Left ventricle myocardium inferior (tissue), 1 donor: ENCODE measurements around the gene PITPNM2. TPM values are rescaled to one million over a fixed set of nuclear protein-coding genes. Genes with fewer than 3 reads are reported as not detected.
"Not testable (repeated sequence)": the region's sequence is repeated elsewhere in the genome, so short reads cannot be mapped to it uniquely, and the experiment has no call there.

ENCODE experiments used
- DNase-seq: peaks from one replicate; pipeline ENCODE4 v3.0.0-alpha.2; 2020
- H3K27ac ChIP-seq: fragments of 200-600 bp; replicated peaks from 2 replicates; pipeline ENCODE4 v1.8.0; 2021
- H3K27me3 ChIP-seq: fragments of 200-600 bp; 2 replicates; pipeline ENCODE4 v1.8.0; 2021; ENCODE audit warnings: low read depth
- H3K36me3 ChIP-seq: fragments of 200-600 bp; 2 replicates; pipeline ENCODE4 v1.8.0; 2021
- H3K4me1 ChIP-seq: fragments of 200-600 bp; 2 replicates; pipeline ENCODE4 v1.8.0; 2021
- H3K4me3 ChIP-seq: fragments of 200-600 bp; 2 replicates; pipeline ENCODE4 v1.8.0; 2021; ENCODE audit warnings: mild to moderate bottlenecking, moderate library complexity
- H3K9me3 ChIP-seq: fragments of 200-600 bp; replicated peaks from 2 replicates; pipeline ENCODE4 v1.8.0; 2021
- intact Hi-C: fragments of 100-400 bp; cut with micrococcal nuclease; formaldehyde crosslinking; loops from one replicate; pipeline ENCODE4 v1.11.0; 2022
- total RNA-seq: library from RNA; stranded (reverse); fragmentation: NEBNext Ultra II Directional; extraction: Animal tissue kit (Norgen Biotek cat#: 25700); gene quantifications from one replicate; pipeline ENCODE4 v1.2.1, GENCODE V29; 2021
- TF ChIP-seq, protein P1 (sequence below): fragments of 200-600 bp; IDR thresholded peaks from 2 replicates; pipeline ENCODE4 v1.8.0; 2021; ENCODE audit warnings: antibody characterized with exemption, mild to moderate bottlenecking, borderline replicate concordance
- donor health status: DM: no; HTN: yes; CAD: no; lungs with severe emphysema.

The PITPNM2 gene
- total RNA-seq, 1 donor from 2014 or later: 18.4 TPM

- Histone ChIP-seq H3K9me3 (no peaks in the 10 kb centered on the region), H3K4me1 (peaks cover 97% of the 10 kb centered on the region), H3K4me3 (peak overlapping the region; percentile 56), H3K36me3 (peaks cover 4% of the 10 kb centered on the region), H3K27me3 (no peaks in the 10 kb centered on the region), H3K27ac (peak overlapping the region; percentile 91)
- TF ChIP-seq, protein P1, sequence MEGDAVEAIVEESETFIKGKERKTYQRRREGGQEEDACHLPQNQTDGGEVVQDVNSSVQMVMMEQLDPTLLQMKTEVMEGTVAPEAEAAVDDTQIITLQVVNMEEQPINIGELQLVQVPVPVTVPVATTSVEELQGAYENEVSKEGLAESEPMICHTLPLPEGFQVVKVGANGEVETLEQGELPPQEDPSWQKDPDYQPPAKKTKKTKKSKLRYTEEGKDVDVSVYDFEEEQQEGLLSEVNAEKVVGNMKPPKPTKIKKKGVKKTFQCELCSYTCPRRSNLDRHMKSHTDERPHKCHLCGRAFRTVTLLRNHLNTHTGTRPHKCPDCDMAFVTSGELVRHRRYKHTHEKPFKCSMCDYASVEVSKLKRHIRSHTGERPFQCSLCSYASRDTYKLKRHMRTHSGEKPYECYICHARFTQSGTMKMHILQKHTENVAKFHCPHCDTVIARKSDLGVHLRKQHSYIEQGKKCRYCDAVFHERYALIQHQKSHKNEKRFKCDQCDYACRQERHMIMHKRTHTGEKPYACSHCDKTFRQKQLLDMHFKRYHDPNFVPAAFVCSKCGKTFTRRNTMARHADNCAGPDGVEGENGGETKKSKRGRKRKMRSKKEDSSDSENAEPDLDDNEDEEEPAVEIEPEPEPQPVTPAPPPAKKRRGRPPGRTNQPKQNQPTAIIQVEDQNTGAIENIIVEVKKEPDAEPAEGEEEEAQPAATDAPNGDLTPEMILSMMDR: no peak
- intact Hi-C loops: no loop called here
- no peak for DNase-seq
Measured at GRCh38 chr12:123105211-123105826, 45.6 kb downstream of the PITPNM2 start.

DNA sequence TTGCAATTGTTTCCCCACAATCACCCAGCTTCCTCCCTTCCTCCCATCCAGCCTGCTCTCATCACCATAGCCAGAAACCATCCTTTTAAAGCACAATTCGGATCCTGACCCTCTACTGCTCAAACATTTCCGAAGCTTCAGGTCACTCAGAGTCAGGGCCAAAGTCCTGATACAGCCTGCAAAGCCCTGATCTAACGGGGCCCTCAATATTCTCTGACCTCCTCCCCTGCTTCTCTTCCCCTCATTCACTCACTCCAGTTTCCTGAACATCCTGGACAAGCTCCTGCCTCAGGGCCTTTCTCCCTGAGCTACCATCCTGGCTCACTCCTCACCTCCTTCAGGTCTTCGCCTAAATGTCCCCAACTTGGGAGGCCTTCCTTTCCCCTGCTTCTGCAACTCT, 46.1 kb downstream of the PITPNM2 start:
- Histone ChIP-seq H3K27ac (peak overlapping the region; percentile 91), H3K36me3 (peaks cover under 1% of the 10 kb centered on the region), H3K9me3 (no peaks in the 10 kb centered on the region), H3K27me3 (no peaks in the 10 kb centered on the region), H3K4me3 (peak overlapping the region; percentile 56), H3K4me1 (peaks cover 97% of the 10 kb centered on the region)
- intact Hi-C loops: no loop called here
- DNase-seq: no peak
- TF ChIP-seq, protein P1: no peak

- DNase-seq, H3K27me3 ChIP-seq, H3K9me3 ChIP-seq, intact Hi-C loops, H3K36me3 ChIP-seq: not testable (repeated sequence)
- Histone ChIP-seq H3K4me1 (peaks cover 97% of the 10 kb centered on the region), H3K27ac (peak overlapping the region; percentile 91), H3K4me3 (peak overlapping the region; percentile 56)
Measured at GRCh38 chr12:123104094-123104493, 46.8 kb downstream of the PITPNM2 start.

DNA sequence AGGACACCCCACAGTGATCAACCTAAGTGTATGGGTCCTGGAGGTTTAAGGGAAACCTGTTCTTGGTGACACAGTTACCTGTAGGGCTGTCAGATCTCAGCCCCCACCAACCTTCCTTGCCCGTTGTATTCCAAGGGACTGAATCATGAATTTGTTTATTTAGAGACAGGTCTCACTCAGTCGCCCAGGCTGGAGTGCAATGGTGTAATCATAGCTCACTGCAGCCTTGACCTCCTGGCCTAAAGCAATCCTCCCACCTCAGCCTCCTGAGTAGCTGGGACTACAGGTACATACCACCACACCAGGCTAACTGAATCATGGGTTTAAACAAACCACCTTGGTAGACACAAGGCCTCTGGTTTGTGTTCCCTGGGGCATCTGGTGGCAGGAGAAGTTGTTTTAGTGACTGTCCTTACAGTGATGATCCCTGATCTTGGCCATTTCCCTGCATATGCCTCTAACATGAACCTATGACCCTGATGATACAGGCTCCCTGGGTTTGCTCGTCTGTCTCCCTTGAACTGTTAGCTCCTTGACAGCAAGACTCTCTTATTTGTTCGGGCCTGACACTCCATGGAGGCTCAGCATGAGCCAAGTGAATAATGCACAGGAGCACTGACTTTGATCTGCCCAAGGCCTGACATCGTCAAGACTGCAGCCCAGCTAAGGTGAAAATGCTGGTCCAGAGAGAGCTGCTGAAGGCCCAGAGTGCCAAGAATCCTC, 47.9 kb downstream of the PITPNM2 start:
- H3K36me3 ChIP-seq: no peaks in the 10 kb centered on the region
- TF ChIP-seq, protein P1: no peak
- H3K27me3 ChIP-seq: no peaks in the 10 kb centered on the region
- intact Hi-C loops: no loop called here
- DNase-seq: no peak
- H3K4me3 ChIP-seq: peak overlapping the region; percentile 56
- H3K9me3 ChIP-seq: no peaks in the 10 kb centered on the region
- H3K4me1 ChIP-seq: peaks cover 97% of the 10 kb centered on the region
- H3K27ac ChIP-seq: peak overlapping the region; percentile 91

DNA sequence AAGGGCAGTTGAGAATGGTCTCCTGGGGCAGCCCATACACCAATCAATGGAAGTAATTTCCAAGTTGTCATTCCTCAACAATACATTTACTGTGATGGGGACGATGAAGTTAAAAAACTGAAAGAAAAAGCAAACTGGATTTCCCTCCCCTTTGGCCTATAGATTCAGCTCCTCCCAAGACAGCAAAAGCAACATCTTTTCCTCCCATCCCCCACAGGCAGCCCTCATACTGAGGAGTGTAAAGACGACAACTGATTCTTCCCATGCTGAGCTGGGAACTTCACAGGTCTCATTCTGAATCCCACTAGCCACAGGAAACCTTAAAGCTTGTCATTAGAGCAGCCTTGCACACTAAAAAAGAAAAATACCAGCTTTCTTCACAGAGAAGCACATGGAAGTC, 48.5 kb downstream of the PITPNM2 start:
- DNase-seq: no peak
- H3K27me3 ChIP-seq: no peaks in the 10 kb centered on the region
- H3K4me1 ChIP-seq: peaks cover 97% of the 10 kb centered on the region
- TF ChIP-seq, protein P1: no peak
- H3K36me3 ChIP-seq: no peaks in the 10 kb centered on the region
- H3K4me3 ChIP-seq: peak overlapping the region; percentile 56
- H3K9me3 ChIP-seq: no peaks in the 10 kb centered on the region
- intact Hi-C loops: no loop called here
- peak overlapping the region; percentile 91 for H3K27ac ChIP-seq

- no peak for DNase-seq
- H3K36me3 ChIP-seq: no peaks in the 10 kb centered on the region
- peak overlapping the region; percentile 91 for H3K27ac ChIP-seq
- H3K4me3 ChIP-seq: no peak overlapping the region
- no peaks in the 10 kb centered on the region for H3K27me3 ChIP-seq
- intact Hi-C loops: no loop called here
- TF ChIP-seq, protein P1: no peak
- H3K9me3 ChIP-seq: no peaks in the 10 kb centered on the region
- H3K4me1 ChIP-seq: peaks cover 97% of the 10 kb centered on the region
Measured at GRCh38 chr12:123101526-123101925, 49.4 kb downstream of the PITPNM2 start.
